DMS 273 (cell line): ENCODE measurements around the gene LARGE1.

Source experiments
- DNase-seq: peaks from one replicate; lab custom pipeline; 2025; ENCODE audit not compliant: unreplicated experiment; lab: John Stamatoyannopoulos, UW

Gene LARGE1

DNA sequence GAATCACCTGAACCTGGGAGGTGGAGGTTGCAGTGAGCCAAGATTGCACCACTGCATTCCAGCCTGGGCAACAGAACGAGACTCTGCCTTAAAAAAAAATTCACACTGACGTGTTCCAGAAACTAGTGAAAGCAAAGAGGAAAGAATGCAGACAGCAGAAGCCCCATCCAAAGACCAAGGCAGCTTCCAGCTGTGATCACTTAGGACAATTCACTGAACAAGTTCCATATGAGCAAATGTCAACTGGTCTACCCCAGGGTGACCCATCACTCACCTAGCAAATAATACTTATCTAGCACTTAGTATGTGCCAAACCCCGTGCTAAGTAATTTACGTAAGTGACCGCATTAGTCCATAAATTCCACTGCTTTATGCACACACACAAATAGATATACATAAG lies 138.9 kb downstream of the LARGE1 start:
- DNase-seq: no peak

DNA sequence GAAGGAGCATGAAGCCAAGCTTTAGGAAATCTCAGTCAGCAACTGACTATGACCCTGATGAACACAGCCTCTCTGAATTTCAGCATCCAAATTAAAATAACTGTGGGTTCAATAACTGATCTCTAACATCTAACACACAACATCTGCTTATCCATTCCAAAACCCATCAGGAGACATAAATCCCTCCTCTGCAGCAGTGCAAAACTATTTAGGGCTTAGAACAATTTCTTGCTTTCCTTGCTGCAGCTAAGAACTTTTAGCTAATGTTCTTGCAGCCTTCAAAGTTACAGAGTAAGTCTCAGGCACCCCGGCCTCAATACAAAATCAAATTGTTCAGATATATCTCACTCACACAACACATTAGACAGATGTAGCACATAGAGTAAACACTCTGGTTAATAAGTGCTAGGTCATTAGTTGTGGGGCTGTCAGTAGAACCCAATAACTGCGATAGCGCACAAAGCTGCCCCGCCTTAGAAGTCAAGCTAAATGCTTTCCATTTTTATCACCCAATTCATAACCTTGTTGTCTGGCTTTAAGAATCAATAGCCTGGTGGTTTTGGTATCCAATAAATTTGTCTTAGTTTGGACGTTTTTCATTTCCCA lies 139.6 kb downstream of the LARGE1 start:
- no peak for DNase-seq

DNA sequence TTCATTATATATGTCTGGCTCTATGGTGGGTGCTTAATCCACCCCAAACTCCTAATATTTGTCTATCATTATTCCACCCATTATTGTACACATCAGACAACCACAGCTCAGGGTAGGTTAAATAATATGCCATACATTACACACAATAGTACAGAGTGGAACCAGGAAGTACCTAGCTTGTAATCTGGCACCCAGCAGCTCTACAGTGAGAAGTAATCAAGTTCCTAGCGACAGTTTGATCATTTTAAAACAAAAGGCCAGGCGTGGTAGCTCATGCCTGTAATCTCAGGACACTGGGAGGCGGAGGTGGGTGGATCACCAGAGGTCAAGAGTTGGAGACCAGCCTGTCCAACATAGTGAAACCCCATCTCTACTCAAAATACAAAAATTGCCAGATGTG lies 141.0 kb downstream of the LARGE1 start:
- no peak for DNase-seq

DNA sequence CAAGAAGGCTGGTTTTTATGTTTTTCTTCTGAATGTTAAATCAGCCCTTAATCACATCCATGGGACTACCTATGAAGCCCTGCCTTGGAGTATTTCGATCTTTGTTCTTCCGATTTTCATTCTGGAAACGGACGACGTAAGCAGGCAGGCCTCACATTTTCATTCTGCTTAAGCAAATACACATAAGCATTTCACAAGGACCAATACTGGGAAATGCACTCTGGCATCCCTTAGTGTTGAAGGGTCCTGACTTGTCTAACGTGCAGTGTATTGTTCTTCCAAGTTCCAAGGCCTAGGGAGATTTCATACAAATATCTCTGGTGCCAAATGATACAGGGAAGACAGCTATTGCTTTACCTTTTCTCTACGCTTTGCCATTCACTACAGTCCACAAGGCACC lies 143.8 kb downstream of the LARGE1 start:
- DNase-seq: no peak

DNA sequence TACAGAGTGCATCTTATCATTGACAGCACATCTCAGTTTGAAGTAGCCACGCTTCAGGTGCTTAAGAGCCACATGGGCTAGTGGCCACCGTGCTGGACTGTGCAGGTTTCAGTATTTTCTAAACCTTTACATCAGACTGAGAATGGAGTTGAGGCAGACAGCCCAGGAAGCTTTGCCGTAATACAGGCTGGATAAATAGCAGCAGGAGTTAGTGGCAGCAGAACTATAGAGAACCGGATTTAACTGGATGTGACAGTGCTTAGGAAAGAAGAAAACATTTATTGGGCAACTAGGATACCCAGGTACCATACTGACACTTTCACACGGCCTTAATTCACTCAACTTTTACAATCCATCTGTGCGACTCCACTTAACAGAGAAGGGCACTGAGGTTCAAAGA lies 145.5 kb downstream of the LARGE1 start:
- no peak for DNase-seq

DNA sequence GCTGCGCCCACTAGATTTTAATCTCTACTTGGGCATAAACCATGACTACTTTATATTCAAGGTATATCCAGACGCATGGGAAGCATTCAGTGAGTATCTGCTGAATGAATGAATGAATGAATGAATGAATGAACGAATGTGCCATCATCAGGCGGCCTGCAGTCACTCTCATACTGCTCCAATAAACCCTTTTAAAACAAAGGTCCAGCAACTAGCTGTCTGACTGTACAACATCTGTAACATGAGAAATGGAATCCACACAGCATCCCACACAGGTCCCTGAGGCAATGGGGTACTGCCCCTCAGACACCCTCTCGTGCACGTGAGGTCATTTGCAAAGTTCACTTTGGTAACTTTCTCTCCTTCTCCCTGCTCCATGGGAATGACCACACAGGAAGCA lies 147.5 kb downstream of the LARGE1 start:
- DNase-seq: no peak

DNA sequence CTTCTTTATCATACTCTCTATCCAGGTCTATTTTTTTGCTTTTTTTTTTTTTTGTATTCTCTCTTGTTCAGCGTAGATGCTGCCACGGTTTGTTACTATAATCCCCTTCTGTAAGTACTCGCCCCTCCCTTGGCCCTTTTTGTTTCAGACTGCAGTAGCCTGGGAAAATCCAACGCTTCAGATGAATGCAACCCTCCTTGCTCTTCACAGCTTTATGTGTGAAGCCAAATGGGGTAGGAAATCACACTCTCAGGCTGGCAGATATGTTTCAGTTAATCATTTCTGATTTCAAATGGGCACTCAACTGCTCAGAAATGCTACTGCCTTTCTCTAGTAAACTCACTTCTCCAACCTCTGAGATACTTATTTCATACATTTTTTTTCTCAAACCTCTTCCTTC lies 149.1 kb downstream of the LARGE1 start:
- no peak for DNase-seq

DNA sequence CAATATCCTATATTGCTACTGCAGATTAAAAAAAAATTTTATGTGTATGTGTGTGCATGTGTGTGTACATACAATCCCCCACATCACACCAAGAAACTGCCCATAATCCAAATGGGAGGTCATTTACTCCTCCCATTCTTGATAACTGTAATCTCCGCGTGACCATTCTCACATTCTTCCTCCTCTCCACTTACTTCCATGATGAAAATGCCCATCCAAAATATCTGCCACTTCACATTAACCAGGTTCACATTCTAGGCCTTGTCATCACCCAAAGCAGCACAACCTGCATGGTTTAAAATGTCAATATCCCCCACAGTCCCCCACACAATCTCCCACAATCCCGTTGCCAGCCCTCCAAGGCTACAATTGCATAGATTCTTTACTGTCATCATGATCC lies 149.6 kb downstream of the LARGE1 start:
- DNase-seq: no peak

DNA sequence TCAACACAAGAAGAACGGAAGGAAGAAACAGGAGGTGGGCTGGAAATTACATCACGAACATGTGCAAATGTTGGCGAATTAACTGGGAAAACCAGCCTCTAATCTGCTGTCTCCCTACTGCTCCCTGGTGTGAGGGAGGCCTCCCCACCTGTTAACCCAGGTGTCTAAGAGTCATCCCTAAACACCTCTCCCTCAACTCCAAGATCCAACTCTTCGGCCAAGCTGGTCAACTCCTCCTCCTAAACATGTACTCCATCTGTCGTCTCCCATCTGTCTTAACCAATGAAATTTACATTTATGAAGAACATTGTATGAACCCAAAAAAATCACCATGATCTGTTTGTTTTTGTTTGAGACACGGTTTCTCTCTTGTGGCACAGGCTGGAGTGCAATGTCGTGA lies 154.2 kb downstream of the LARGE1 start:
- DNase-seq: peak; percentile 70

DNA sequence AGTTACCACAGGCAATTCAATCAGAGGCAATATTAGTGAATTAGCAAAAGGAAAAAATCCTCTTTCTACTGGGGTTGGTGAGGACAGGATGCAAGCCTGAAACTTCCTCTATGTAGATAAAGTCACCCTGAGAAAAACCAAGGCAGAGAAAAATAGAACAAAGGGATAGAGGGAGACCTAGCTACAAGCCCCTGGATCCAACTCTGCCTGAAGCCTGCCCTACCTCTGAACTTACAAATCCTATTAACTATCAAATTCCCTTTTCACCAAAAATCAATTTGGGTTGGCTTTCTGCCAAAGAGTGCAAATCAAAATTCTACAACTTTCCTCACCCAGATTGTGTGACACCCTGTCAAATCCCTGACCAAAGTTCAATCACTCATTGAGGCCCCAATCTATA lies 161.3 kb downstream of the LARGE1 start:
- DNase-seq: no peak

DNA sequence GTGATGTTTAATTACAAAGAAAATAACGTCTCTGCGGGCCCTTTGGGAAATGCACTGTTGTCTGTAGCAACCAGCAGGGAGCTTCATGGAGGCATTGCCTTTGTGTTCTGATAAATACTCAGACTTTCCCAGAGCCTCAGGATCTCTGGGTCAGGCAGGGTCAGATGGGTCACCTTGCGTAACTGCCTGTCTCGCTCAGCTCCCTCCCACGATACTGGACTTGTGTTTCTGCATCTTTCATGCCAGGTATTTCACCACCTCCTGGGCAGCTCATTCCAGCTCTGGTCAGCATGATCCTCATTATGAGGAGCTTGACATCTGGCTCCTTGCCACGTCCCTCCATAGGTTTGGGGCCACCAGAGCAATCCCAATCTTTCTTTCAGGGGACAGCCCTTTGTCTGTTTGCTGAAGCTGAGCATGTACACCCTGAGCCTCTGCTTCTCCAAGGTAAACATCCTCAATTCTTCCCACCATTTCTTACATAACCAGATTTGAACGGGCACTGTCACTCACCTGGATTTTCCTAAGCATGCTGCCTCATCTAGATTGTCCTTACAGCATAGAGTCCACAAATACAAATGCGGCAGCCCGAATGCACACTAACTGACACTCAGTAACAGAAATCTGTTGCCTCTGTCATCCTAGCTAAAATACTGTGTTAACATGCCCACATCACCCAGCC lies 162.3 kb downstream of the LARGE1 start:
- DNase-seq: no peak

DNA sequence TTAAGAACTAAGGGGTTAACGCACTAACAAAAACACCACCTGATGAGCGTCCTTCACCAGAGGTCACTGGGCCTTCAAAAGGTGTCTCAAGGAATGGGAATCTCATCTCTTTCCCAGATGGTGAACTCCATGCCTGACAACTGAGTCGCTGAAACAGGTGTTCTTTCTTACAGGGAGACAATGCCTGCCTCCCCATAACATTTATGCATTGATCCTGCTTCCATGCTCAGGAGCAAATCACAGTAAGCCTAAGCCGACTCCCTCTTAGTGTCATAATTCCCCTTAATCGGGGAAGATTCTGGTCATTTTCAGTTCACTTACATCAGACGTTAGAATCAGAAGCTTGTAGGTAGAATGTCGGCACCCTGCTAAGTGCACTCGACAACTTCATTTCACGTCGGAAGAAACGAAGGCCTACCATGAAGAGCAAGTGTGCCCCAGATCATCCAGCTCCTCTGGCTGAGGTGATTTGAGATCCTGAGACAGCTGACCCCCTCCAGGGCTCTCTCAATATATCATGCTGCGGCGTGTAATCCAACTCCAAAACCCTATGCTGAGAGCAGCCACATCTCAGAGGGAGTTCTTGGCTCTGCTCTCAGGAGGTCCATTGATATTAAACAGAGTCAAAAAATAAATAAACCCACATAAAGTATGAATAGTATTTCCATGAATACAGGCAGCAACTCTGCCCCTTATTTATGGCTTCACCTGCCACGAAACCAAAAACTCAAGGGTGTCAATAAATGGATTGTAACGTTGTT lies 163.1 kb downstream of the LARGE1 start:
- DNase-seq: no peak

DNA sequence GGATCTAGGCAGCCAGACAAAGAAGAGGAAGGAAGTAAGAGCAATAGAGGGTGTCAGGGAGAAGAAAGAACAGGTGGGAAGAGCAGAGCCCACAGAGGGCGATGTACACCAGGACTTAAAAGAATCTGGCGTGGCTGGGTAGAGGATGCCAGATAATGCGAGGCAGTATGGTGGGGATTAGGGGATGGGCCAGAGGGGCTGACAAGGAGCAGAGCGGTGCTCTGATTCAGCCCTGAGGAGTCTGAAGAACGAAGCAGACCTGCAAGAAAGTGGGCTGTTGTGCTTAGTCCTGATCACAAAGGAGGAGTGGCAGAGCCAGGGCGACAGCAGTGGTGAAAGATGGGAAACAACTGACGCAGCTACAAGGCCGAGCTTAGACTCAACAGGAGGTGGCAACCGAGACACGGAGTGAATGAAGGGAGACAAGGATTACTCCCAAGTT lies 163.7 kb downstream of the LARGE1 start:
- peak; percentile 3 for DNase-seq

DNA sequence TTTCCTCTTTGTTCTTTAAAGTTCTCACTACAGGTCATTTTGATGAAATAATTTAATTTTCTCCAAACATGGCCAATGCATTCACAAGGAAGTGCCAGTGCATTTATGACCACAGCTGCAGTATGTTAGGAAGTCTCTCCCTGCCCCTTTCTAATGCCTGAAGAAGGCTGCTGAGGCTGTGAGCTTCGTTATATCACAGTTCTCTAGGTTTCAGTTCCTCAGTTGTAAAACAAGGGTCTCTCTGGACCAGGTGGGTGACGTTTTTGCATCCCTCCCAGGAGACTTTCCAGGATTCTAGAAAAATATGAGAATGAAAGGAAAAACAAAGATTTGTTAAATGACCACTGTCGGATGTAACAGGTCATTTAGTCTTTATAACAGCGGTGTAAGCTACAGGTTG lies 171.6 kb downstream of the LARGE1 start:
- DNase-seq: no peak

DNA sequence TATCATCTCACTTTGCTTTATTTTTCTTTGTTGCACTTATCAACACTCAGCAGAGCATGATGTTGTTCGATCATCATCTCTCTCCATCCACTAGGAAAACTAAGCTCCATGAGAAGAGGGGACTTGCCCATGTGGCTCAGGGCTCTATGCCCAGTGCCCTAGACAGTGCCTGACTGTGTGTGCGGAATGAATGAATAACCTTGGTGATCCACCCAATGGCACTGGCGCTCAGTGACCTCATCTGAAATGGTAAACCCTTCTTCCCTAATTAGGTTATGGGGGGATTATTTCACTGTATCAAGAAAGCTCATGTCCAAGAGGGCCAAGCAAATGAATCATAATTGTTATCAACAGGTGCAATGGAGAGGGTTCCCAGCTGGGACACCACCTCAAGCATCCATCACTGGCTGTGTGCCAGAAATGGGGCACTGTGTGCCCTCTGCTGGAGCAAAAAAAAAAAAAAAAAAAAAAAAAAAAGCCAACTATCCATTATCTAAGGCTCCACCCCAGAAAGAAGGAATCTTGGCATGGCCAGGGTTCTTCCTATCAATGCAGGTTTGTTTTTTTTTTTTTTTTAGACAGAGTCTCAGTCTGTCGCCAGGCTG lies 172.6 kb downstream of the LARGE1 start:
- peak; percentile 53 for DNase-seq

DNA sequence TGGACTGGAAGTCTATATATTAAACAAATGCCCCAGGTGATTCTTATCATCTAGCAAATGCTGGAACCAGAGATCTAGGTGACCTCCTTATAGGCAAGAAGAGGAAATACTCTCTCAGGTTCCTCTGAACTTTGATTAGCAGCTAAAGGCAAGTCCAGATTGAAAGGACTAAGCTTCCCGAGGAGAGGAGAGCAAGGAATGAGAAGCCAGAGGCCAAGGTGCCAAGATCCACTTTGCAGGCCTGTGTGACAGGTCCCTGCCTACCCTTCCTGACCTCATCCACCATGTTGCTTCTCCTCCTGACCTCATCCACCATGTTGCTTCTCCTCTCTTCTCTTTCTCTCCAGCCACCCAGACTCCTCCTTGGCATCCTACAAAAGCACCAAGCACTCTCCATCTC lies 173.2 kb downstream of the LARGE1 start:
- no peak for DNase-seq

DNA sequence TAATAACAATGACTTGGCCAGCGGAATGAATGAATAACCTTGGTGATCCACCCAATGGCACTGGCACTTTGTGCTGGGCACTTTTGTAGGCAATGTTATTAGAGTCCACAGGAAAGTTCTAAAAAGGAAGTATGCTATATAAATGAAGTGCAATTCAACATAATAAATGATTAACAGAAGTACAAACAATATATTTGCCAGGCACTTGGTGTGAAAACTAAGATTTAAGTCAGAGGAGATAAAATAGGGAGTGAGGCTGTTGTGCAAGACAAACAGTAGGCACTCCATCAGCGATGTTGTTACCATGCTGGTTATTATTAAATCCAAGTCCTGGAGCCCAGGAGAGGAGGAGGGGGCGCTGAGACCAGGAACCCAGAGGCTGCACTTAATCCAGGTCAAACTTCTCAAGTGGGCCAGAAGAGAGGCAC lies 173.8 kb downstream of the LARGE1 start:
- no peak for DNase-seq

DNA sequence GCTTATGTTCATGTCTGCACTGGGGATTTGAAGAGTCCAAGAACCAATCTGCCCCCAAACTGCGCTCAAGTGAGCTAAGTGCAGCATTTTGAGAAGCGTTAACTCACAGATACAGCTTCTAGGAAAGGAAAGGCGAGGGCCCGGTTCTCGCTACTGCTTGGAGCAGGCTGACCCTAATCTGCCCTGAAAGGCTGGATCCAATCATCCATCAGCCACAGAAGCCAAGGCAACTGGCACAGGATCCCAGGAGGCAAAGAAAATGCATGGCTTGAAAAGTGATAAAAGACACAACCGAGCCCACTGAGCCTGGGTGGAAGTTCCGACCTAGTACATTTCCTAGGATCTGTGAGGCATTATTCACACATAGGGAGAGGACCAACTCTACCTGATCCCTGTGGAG lies 174.8 kb downstream of the LARGE1 start:
- no peak for DNase-seq

DNA sequence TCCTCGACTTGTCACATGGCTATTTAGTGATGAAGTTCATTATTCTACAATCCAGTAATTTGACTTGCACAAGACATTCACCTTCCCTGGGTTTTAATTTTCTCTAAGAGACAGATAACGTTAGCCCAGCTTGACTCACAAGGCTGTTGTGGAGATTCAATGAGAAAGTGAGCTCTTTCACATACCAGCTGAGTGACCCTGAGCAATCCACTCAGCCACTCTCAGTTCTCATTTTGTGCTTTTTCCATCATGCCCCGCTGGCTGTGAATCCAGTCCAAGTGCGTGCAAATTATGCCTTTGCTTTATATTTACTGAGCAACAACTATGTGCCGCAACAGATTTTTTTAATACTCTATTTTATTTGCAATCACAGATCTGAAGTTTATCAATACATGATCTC lies 176.5 kb downstream of the LARGE1 start:
- DNase-seq: no peak

DNA sequence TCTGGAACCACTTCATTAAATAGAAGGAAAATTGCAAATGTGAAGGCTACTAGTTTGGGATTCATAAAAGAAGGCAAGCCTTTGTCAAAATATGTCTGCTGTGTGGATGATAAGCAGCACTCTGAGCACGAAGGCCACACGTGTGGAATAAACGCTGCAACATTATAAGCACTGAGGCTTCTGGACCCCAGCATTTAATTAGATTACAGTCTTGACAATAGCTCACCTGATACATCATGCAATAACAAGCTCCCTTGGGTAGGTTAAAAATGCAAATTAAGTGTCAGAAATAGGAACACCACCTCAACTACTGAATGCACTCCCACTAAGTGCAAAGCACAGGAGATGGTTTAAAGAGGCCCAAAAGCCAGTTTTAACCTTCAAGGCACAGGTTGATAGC lies 179.3 kb downstream of the LARGE1 start:
- no peak for DNase-seq

DNA sequence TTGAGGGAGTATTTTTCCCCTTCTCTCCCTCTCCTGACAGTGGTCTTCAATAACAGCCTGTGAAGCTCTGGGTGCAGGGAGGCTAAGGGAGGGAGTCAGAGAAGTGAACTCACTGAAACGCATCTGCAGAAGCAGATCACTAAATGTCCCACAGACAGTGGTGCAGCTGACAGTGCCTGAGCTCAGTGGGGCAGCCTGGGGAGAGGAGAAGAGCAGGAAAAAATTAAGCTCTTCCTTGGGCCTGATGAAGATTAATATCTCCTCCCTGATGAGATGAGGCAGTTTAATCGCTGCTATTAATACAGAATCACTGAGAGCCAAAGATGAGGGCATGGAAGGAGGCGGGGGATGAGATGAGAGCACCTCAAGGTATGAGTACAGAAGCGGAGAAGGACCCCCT lies 180.8 kb downstream of the LARGE1 start:
- DNase-seq: no peak

DNA sequence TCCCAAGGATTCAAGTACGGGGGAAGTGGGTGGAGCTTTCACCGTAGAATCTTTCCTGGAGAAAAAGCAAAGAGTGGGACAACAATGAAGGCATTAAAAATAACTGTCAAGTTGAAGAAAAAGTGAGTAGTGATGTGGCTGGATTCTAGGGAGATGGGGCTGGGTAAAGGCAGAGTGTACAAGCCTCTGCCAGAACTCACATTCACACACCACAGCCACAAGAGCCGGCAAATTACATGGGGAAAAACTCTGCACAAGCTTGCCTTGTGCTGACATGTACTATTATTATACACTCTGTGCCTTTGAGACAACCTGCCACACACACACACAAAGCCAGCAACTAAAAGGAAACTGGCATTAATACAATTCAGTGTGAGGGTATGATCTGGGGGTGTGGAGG lies 182.6 kb downstream of the LARGE1 start:
- no peak for DNase-seq
